PC-9 (cell line): ENCODE measurements around the gene ELAC1. TPM values are rescaled to one million over a fixed set of nuclear protein-coding genes. Genes with fewer than 3 reads are reported as not detected.
A peak's percentile ranks its signal among the peaks of the same experiment; 100 is the strongest.

Experiments used
- BruUV-seq: library from RNA; stranded (reverse); fragments of 400-500 nt; replicated peaks from 2 replicates; lab custom pipeline; 2021; lab: Mats Ljungman, UMichigan
- CTCF ChIA-PET: fragments of 300-600 bp; sonication (Branson Sonifier 250); formaldehyde crosslinking; loops from one replicate; lab custom pipeline; 2022; ENCODE audit warnings: antibody characterized with exemption; lab: Charles Lee
- POLR2A ChIA-PET: fragments of 300-600 bp; sonication (Branson Sonifier 250); formaldehyde crosslinking; loops from one replicate; lab custom pipeline; 2022; ENCODE audit warnings: antibody characterized with exemption; ENCODE audit not compliant: unreplicated experiment; lab: Charles Lee
- DNase-seq, 2 experiments: peaks; one replicate each; pipeline versions ENCODE4 v3.0.0 to v3.0.0-alpha.2; 2015 to 2022; ENCODE audit warnings: mixed read lengths in 1 of 2
- H2AFZ ChIP-seq: fragments of 200-600 bp; sonication (generic); 2 replicates; pipeline ENCODE4 v1.8.1; 2017; ENCODE audit warnings: antibody characterized with exemption
- H3F3A ChIP-seq: fragments of 200-600 bp; sonication (generic); 2 replicates; pipeline ENCODE4 v1.8.1; 2017; ENCODE audit warnings: antibody characterized with exemption, mild to moderate bottlenecking, low read depth; ENCODE audit not compliant: insufficient read depth
- H3K27ac ChIP-seq: fragments of 200-600 bp; sonication (generic); 2 replicates; pipeline ENCODE4 v1.6.1; 2016; ENCODE audit warnings: mixed run types
- H3K27me3 ChIP-seq: fragments of 200-600 bp; sonication (generic); 2 replicates; pipeline ENCODE4 v1.6.1; 2016; ENCODE audit warnings: low read depth, mixed run types; ENCODE audit not compliant: insufficient read depth
- H3K36me3 ChIP-seq: fragments of 200-600 bp; sonication (generic); 2 replicates; pipeline ENCODE4 v1.6.1; 2016; ENCODE audit warnings: low read depth, mixed run types
- H3K4me1 ChIP-seq: fragments of 200-600 bp; sonication (generic); replicated peaks from 2 replicates; pipeline ENCODE4 v1.6.1; 2016; ENCODE audit warnings: mixed run types; ENCODE audit not compliant: insufficient read depth
- H3K4me2 ChIP-seq: fragments of 200-600 bp; sonication (generic); 2 replicates; pipeline ENCODE4 v1.6.1; 2017; ENCODE audit warnings: mixed run types
- H3K4me3 ChIP-seq: fragments of 200-600 bp; sonication (generic); 2 replicates; pipeline ENCODE4 v1.6.1; 2016; ENCODE audit warnings: mixed run types
- H3K79me2 ChIP-seq: fragments of 200-600 bp; sonication (generic); 2 replicates; pipeline ENCODE4 v1.6.1; 2017; ENCODE audit warnings: low read depth, mixed run types
- H3K9me2 ChIP-seq: fragments of 200-600 bp; sonication (generic); 2 replicates; pipeline ENCODE4 v1.8.1; 2017; ENCODE audit warnings: mild to moderate bottlenecking; ENCODE audit not compliant: insufficient read depth
- H3K9me3 ChIP-seq: fragments of 200-600 bp; sonication (generic); 2 replicates; pipeline ENCODE4 v1.8.1; 2016; ENCODE audit warnings: low read depth; ENCODE audit not compliant: insufficient read depth
- H4K20me1 ChIP-seq: fragments of 200-600 bp; sonication (generic); 2 replicates; pipeline ENCODE4 v1.8.1; 2017; ENCODE audit not compliant: insufficient read depth
- CTCF ChIP-seq: fragments of 200-600 bp; sonication (generic); conservative IDR thresholded peaks from 2 replicates; pipeline ENCODE4 v1.6.1; 2017; ENCODE audit warnings: mixed run types, antibody characterized with exemption, mild to moderate bottlenecking, moderate library complexity
- EZH2 ChIP-seq: fragments of 200-600 bp; sonication (generic); IDR thresholded peaks from 2 replicates; pipeline ENCODE4 v1.8.0; 2017; ENCODE audit warnings: antibody characterized with exemption, low read depth
- intact Hi-C: fragments of 100-400 bp; cut with micrococcal nuclease; formaldehyde crosslinking; loops from one replicate; pipeline ENCODE4 v1.10.0; 2022; ENCODE audit not compliant: unreplicated experiment
- total RNA-seq: library from RNA; stranded (reverse); gene quantifications from 2 replicates; pipeline ENCODE4 v1.2.3, GENCODE V29; 2021

ELAC1 gene
- total RNA-seq, 1 experiment from 2014 or later = 6.0 TPM

GRCh38 chr18:50982086-50982801 is 14.4 kb downstream of the ELAC1 start:
- no peaks in the 10 kb centered on the region for H3K79me2 ChIP-seq
- H3F3A ChIP-seq = no peaks in the 10 kb centered on the region
- intact Hi-C loops = no loop called here
- ChIA-PET CTCF (no interaction called here), POLR2A (no interaction called here)
- no peak for TF ChIP-seq CTCF
- TF ChIP-seq EZH2 = no peak
- H4K20me1 ChIP-seq = no peaks in the 10 kb centered on the region
- H3K36me3 ChIP-seq = peaks cover 14% of the 10 kb centered on the region
- H3K27ac ChIP-seq = peak overlapping the region; percentile 63
- DNase-seq = no peak
- no TSS peak for BruUV-seq
- H3K4me2 ChIP-seq = no peak overlapping the region
- no peaks in the 10 kb centered on the region for H3K27me3 ChIP-seq
- H3K9me2 ChIP-seq = no peaks in the 10 kb centered on the region
- H3K4me3 ChIP-seq = no peak overlapping the region
- H2AFZ ChIP-seq = no peak overlapping the region
- H3K9me3 ChIP-seq = peaks cover 5% of the 10 kb centered on the region; the same call in 1 of the 2 replicates
- peaks cover 15% of the 10 kb centered on the region; the same call in 1 of the 2 replicates for H3K4me1 ChIP-seq

GRCh38 chr18:50982802-50983179 is 15.0 kb downstream of the ELAC1 start:
- Histone ChIP-seq H3K4me3 (no peak overlapping the region), H3K9me2 (no peaks in the 10 kb centered on the region), H3K79me2 (no peaks in the 10 kb centered on the region), H2AFZ (no peak overlapping the region), H3K9me3 (no peaks in the 10 kb centered on the region), H3K36me3 (peaks cover 11% of the 10 kb centered on the region), H3K27me3 (no peaks in the 10 kb centered on the region), H3K4me2 (no peak overlapping the region), H3K4me1 (peaks cover 15% of the 10 kb centered on the region; the same call in 1 of the 2 replicates), H3F3A (no peaks in the 10 kb centered on the region), H4K20me1 (no peaks in the 10 kb centered on the region), H3K27ac (no peak overlapping the region)
- CTCF ChIA-PET = no interaction called here
- intact Hi-C loops = no loop called here
- POLR2A ChIA-PET = no interaction called here
- TF ChIP-seq CTCF = no peak
- TF ChIP-seq EZH2 = no peak
- BruUV-seq = no TSS peak
- DNase-seq = no peak

- H2AFZ ChIP-seq = no peak overlapping the region
- no peak overlapping the region for H3K4me2 ChIP-seq
- intact Hi-C loops = no loop called here
- no peak for TF ChIP-seq EZH2
- TF ChIP-seq CTCF = no peak
- H3K27me3 ChIP-seq = no peaks in the 10 kb centered on the region
- no peak overlapping the region for H3K4me3 ChIP-seq
- ChIA-PET POLR2A (interaction anchor here (0.7 kb wide), 1 partner anchor 900 kb away, joined by 4 read pairs; no protein-coding TSS in a partner anchor), CTCF (no interaction called here)
- peaks cover 11% of the 10 kb centered on the region for H3K36me3 ChIP-seq
- H4K20me1 ChIP-seq = no peaks in the 10 kb centered on the region
- H3K4me1 ChIP-seq = peaks cover 6% of the 10 kb centered on the region; the same call in 1 of the 2 replicates
- no peaks in the 10 kb centered on the region; the same call in 1 of the 2 replicates for H3K9me3 ChIP-seq
- no TSS peak for BruUV-seq
- DNase-seq = peak in 1 of 2 experiments; percentile 50
- no peaks in the 10 kb centered on the region for H3F3A ChIP-seq
- H3K79me2 ChIP-seq = no peaks in the 10 kb centered on the region
- no peak overlapping the region for H3K27ac ChIP-seq
- no peaks in the 10 kb centered on the region for H3K9me2 ChIP-seq
Observed at GRCh38 chr18:50986360-50987087, 18.7 kb downstream of the ELAC1 start.
